ENCODE measurements around the gene LRP6. TPM values are rescaled to one million over a fixed set of nuclear protein-coding genes. Genes with fewer than 3 reads are reported as not detected.

The LRP6 gene
- total and polyA plus RNA-seq, 2 of the 13 experiments (the other 11 are each of a cell fraction or from before 2014, with no cell fraction given) = 33.8 to 42.0 TPM

- TF ChIP-seq ZMYM3 (CRISPR knock-in tag; IDR thresholded peaks at IDR 0.05) (0 out of 2 replicates have a peak, but pooled peaks have one; percentile 46), ZNF629 (CRISPR knock-in tag; conservative IDR thresholded peaks at IDR 0.05) (peak; percentile 86)
- TF ChIP-seq, protein P1, sequence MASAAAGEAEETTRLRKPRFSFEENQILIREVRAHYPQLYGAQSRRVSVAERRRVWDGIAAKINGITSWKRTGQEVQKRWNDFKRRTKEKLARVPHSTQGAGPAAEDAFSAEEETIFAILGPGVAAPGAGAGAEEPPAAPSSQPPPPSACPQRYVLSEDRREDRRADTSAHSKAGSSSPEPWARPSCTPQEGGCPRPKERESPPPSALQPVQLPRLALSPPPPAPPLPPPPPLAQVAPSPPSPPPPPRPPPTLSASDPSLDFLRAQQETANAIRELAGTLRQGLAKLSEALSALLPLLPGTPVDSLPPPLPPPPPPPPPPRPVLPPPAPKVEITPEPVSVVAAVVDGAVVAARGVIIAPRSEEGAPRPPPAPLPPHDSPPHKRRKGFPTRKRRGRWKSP (CRISPR knock-in tag; IDR thresholded peaks at IDR 0.05) = 0 out of 2 replicates have a peak, but pooled peaks have one; percentile 4
- TF ChIP-seq, protein P2, sequence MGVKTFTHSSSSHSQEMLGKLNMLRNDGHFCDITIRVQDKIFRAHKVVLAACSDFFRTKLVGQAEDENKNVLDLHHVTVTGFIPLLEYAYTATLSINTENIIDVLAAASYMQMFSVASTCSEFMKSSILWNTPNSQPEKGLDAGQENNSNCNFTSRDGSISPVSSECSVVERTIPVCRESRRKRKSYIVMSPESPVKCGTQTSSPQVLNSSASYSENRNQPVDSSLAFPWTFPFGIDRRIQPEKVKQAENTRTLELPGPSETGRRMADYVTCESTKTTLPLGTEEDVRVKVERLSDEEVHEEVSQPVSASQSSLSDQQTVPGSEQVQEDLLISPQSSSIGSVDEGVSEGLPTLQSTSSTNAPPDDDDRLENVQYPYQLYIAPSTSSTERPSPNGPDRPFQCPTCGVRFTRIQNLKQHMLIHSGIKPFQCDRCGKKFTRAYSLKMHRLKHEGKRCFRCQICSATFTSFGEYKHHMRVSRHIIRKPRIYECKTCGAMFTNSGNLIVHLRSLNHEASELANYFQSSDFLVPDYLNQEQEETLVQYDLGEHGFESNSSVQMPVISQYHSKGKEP (CRISPR knock-in tag; IDR thresholded peaks at IDR 0.05) = no peak
- DNase-seq (ENCODE audit: low spot score) = no peak
- Histone ChIP-seq H3K27ac (ENCODE audit: extremely low read length, insufficient read depth, low read length) (no peak overlapping the region), H4K20me1 (ENCODE audit: insufficient read depth, low read length) (no peaks in the 10 kb centered on the region), H2AFZ (ENCODE audit: low read length) (no peak overlapping the region), H3K4me1 (ENCODE audit: insufficient read depth, low read length) (peaks cover 40% of the 10 kb centered on the region), H3K4me2 (ENCODE audit: low read depth, low read length) (peak overlapping the region; percentile 88; the same call in 1 of the 2 replicates), H3K9ac (ENCODE audit: insufficient read depth, low read depth, low read length) (no peak overlapping the region), H3K27me3 (ENCODE audit: control insufficient read depth in 1 of 2, insufficient read depth in 2 of 2, low read length in 2 of 2) (peaks cover 5 to 21% of the 10 kb centered on the region in 2 experiments; a peak in 2 of 5 replicates), H3K79me2 (ENCODE audit: insufficient read depth, low read length) (no peaks in the 10 kb centered on the region), H3K4me3 (replicated peaks in 1 of 3; ENCODE audit: insufficient read depth in 1 of 3, low read depth in 2 of 3, low read length in 3 of 3) (0 out of 6 replicates have a peak overlapping the region, but pooled peaks of 1 of the 3 experiments have one; percentile 74), H3K9me3 (ENCODE audit: low read length) (no peaks in the 10 kb centered on the region), H3K36me3 (replicated peaks in 1 of 2; ENCODE audit: control insufficient read depth in 1 of 2, insufficient read depth in 2 of 2, low read length in 2 of 2) (no peaks in the 10 kb centered on the region)
- ChIA-PET POLR2A (no interaction called here), CTCF (ENCODE audit: low intra/inter-chr PET ratio, low total read pairs) (no interaction called here)
- intact Hi-C loops (cut with micrococcal nuclease; ENCODE audit: unreplicated experiment) (no loop called here), in situ Hi-C loops (cut with HindIII; ENCODE audit: extremely low pct_ligation_motif_present, low pct_unique_long_range_greater_than_20kb) (no loop called here)
- no peak for FAIRE-seq
- BruUV-seq (replicated peaks) = no TSS peak
- no peak for ATAC-seq
- 72% methylated on average over 14 of the region's 14 CpGs for WGBS (ENCODE audit: low lambda C conversion rate)
Observed at GRCh38 chr12:12069821-12070548, 196.9 kb downstream of the LRP6 start.

Data from HepG2 (cell line).